Measurements from ENCODE around the gene DOLK. TPM values are rescaled to one million over a fixed set of nuclear protein-coding genes. Genes with fewer than 3 reads are reported as not detected.
A peak's percentile ranks its signal among the peaks of the same experiment; 100 is the strongest.

DOLK gene
- 10 to 100 TPM; 18.0 to 19.8 TPM for total RNA-seq
- polyA plus RNA-seq (2013, experiment 1 of 2): 14.3 TPM
- 13.4 TPM for polyA plus RNA-seq (2013, experiment 2 of 2)
- long read RNA-seq, experiment 1, transcript DOLK-201 (1 exons, 2,090 nt): major isoform, 10 of 10 reads
- long read RNA-seq, experiment 1, partial matches to known transcripts: 0 of 10 reads
- long read RNA-seq, experiment 1, other reads (novel, unspliced or antisense): 0 of 10 reads
- long read RNA-seq, experiment 2, transcript DOLK-201 (1 exons, 2,090 nt): major isoform, 53 of 53 reads
- long read RNA-seq, experiment 2, partial matches to known transcripts: 0 of 53 reads
- long read RNA-seq, experiment 2, other reads (novel, unspliced or antisense): 0 of 53 reads
- long read RNA-seq, experiment 3, transcript DOLK-201 (1 exons, 2,090 nt): major isoform, 219 of 219 reads
- long read RNA-seq, experiment 3, partial matches to known transcripts: 0 of 219 reads
- long read RNA-seq, experiment 3, other reads (novel, unspliced or antisense): 0 of 219 reads
- long read RNA-seq, experiment 4, transcript DOLK-201 (1 exons, 2,090 nt): major isoform, 78 of 78 reads
- long read RNA-seq, experiment 4, partial matches to known transcripts: 0 of 78 reads
- long read RNA-seq, experiment 4, other reads (novel, unspliced or antisense): 0 of 78 reads

GRCh38 chr9:128947527-128948301, at the start of gene DOLK, which contains the start of gene NUP188:
Gene DOLK, minus strand, starts transcription at chr9:128947603. Its CDS starts 300 bp downstream, at chr9:128947303.
Gene NUP188, plus strand, starts transcription at chr9:128947699. Its CDS starts 21 bp downstream, at chr9:128947720.
- H3K4me1 Mint-ChIP-seq: peaks cover 12% of the 10 kb centered on the region
- H3K9me3 Mint-ChIP-seq: no peaks in the 10 kb centered on the region
- peaks cover 23% of the 10 kb centered on the region for H3K36me3 Mint-ChIP-seq (ENCODE audit: low read depth)
- Histone ChIP-seq H3K4me3 (ENCODE audit: low read length) (peak within 1 kb of the TSS; percentile 95), H3K27ac (ENCODE audit: low read depth, low read length) (peak within 1 kb of the TSS; percentile 55), H3K4me1 (ENCODE audit: control insufficient read depth, insufficient read depth, low read length) (peaks cover 3% of the 10 kb centered on the region), H3K9ac (ENCODE audit: extremely low read depth, low read length, poor library complexity, severe bottlenecking) (peak within 1 kb of the TSS; percentile 92), H3K9me3 (ENCODE audit: control insufficient read depth, low read length) (no peaks in the 10 kb centered on the region), H3K27me3 (ENCODE audit: control insufficient read depth, insufficient read depth, low read length, poor library complexity, severe bottlenecking) (no peaks in the 10 kb centered on the region), H3K36me3 (ENCODE audit: control insufficient read depth, insufficient read depth, low read length) (peaks cover 29% of the 10 kb centered on the region)
- WGBS, 2 experiments (ENCODE audit: insufficient coverage in 1 of 2, insufficient read length in 1 of 2): 0 to 1% methylated on average over 34 to 86 of the region's 86 CpGs
- H3K4me3 Mint-ChIP-seq: peak within 1 kb of the TSS; percentile 89
- DNase-seq: peak; percentile 99
- peak within 1 kb of the TSS; percentile 98 for H3K27ac Mint-ChIP-seq
- no peaks in the 10 kb centered on the region for H3K27me3 Mint-ChIP-seq (ENCODE audit: insufficient read depth)
- no peak for TF ChIP-seq CTCF (conservative IDR thresholded peaks at IDR 0.05)

DNA sequence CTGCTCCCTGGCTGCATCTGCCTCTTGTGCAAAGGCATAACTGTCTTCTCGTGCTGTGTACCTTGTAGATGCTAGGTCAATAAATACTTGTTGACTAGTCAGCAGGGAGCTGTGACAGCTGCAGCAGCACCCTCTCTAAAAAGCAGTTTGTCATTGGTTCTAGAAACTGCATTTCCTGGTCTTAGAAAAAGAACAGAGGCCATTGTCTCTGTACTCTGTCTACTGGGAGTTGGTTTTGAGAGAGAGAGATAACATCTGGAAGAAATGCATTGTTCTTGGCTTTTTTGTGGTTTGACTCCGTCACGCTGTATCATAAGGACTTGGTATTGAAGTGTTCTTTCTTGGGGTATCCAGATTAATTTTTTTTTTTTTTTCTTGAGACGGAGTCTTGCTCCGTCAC, 48.4 kb upstream of the DOLK start:
- Histone ChIP-seq H3K9me3 (ENCODE audit: control insufficient read depth, low read length) (no peaks in the 10 kb centered on the region), H3K36me3 (ENCODE audit: control insufficient read depth, insufficient read depth, low read length) (peaks cover 77% of the 10 kb centered on the region), H3K4me1 (ENCODE audit: control insufficient read depth, insufficient read depth, low read length) (no peaks in the 10 kb centered on the region), H3K4me3 (ENCODE audit: low read length) (no peak overlapping the region), H3K27me3 (ENCODE audit: control insufficient read depth, insufficient read depth, low read length, poor library complexity, severe bottlenecking) (no peaks in the 10 kb centered on the region), H3K9ac (ENCODE audit: extremely low read depth, low read length, poor library complexity, severe bottlenecking) (no peak overlapping the region), H3K27ac (ENCODE audit: low read depth, low read length) (no peak overlapping the region)
- TF ChIP-seq CTCF (conservative IDR thresholded peaks at IDR 0.05): no peak
- no peak overlapping the region for H3K4me3 Mint-ChIP-seq
- no peaks in the 10 kb centered on the region for H3K4me1 Mint-ChIP-seq
- no peaks in the 10 kb centered on the region for H3K27me3 Mint-ChIP-seq (ENCODE audit: insufficient read depth)
- no peaks in the 10 kb centered on the region for H3K9me3 Mint-ChIP-seq
- peaks cover 72% of the 10 kb centered on the region for H3K36me3 Mint-ChIP-seq (ENCODE audit: low read depth)
- no peak for DNase-seq
- WGBS, 2 experiments (ENCODE audit: insufficient coverage in 1 of 2, insufficient read length in 1 of 2): 94 to 100% methylated on average over 3 to 5 of the region's 5 CpGs
- H3K27ac Mint-ChIP-seq: no peak overlapping the region

GRCh38 chr9:128992995-128993394, 45.6 kb upstream of the DOLK start:
- Mint-ChIP-seq H3K4me1 (no peaks in the 10 kb centered on the region), H3K9me3 (no peaks in the 10 kb centered on the region), H3K27ac (no peak overlapping the region), H3K4me3 (no peak overlapping the region), H3K36me3 (ENCODE audit: low read depth) (peaks cover 64% of the 10 kb centered on the region), H3K27me3 (ENCODE audit: insufficient read depth) (no peaks in the 10 kb centered on the region)
- peak; percentile 62 for TF ChIP-seq CTCF (conservative IDR thresholded peaks at IDR 0.05)
- peak; percentile 70 for DNase-seq
- Histone ChIP-seq H3K27ac (ENCODE audit: low read depth, low read length) (no peak overlapping the region), H3K36me3 (ENCODE audit: control insufficient read depth, insufficient read depth, low read length) (peaks cover 74% of the 10 kb centered on the region), H3K4me1 (ENCODE audit: control insufficient read depth, insufficient read depth, low read length) (no peaks in the 10 kb centered on the region), H3K9ac (ENCODE audit: extremely low read depth, low read length, poor library complexity, severe bottlenecking) (no peak overlapping the region), H3K9me3 (ENCODE audit: control insufficient read depth, low read length) (no peaks in the 10 kb centered on the region), H3K4me3 (ENCODE audit: low read length) (no peak overlapping the region), H3K27me3 (ENCODE audit: control insufficient read depth, insufficient read depth, low read length, poor library complexity, severe bottlenecking) (no peaks in the 10 kb centered on the region)
- 91 to 94% methylated on average over 7 of the region's 7 CpGs for WGBS, 2 experiments (ENCODE audit: insufficient coverage in 1 of 2, insufficient read length in 1 of 2)

Data from endodermal cell (in vitro differentiated cells).